Heart left ventricle (tissue), 13 donors: ENCODE results near the gene IDUA.

Experiments used
- POLR2A ChIP-seq, 2 donors: fragments of 450-650 bp; IDR thresholded peaks; one replicate each; pipeline ENCODE4 v1.6.1; 2017; ENCODE audit warnings: antibody characterized with exemption in 2 of 2, mild to moderate bottlenecking in 2 of 2, moderate library complexity in 2 of 2
- TF ChIP-seq, protein P1 (sequence below), 12 donors: fragments of 200-600 bp; sonication (generic) in 4 of 12; IDR thresholded peaks; one replicate each; pipeline versions ENCODE4 v1.5.0 to v1.8.0; 2018 to 2022; ENCODE audit warnings: antibody characterized with exemption in 12 of 12, mild to moderate bottlenecking in 5 of 12
- donor health status: ischemic (EF 13 %, LVEDD 7.1; RV severe dilation, severe dysfunction).
- donor health status: DM: no; HTN: yes; CAD: no.
- donor health status: DM: no; HTN: no; CAD: no.
- donor health status: ischemic (EF 25% LVEDD 6.9; RV normal size, moderate dysfunction).
- donor health status: ischemic (EF 25% LVEDD 5.7; RV mildly dilated, moderate dysfunction).
- donor health status: ischemic (EF 35%, LVEDD 5.7; RV mildly dilated, moderate dysfunction).
- donor health status: nonischemic (EF 11% LVEDD 7.7; RV severe dilation, severe dysfunction).
- donor health status: DM: yes; HTN: yes; CAD: no.
- donor health status: PGD.
- donor health status: ischemic (EF 29% LVEDD 5.4; RV normal size, mild dysfunction).
- donor health status: nonischemic (EF 23%, LVEDD 6.1; RV moderate dilation, normal function).

DNA sequence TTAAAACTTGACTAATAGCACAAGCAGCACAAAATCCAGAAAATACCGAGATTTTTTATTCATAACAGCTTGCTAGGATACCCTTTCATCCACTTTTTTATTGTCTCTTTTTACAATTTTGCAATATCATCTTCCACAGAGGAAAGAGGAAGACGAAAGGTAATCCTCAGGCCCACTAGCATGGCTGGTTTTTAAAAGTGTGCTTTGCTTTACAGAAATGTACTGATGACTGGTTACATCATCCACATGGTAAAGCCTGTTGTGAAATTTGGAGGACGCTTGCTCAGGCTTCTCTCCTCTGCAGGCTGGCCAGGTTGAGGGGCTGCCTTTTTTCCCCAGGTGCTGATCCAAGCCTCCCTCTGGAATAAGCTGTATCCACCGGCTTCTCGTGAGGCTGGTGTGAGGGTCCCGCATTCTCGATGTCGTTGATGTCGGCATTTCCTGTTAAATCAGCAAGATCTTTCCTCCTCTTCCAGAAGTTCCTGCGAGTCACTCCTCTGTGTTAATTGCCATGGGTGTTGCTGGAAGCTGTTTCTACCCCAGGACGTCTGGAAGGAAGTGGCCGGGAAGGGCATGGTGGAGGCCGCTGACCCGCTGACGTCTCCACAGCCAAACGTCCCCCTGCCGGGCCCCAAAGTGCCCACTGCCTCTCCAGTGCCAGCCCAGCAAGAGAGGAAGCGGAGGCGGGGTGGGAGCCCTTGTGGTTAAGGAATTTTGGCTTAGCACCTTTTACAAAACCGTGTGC lies 7.7 kb upstream of the IDUA start:
- TF ChIP-seq POLR2A (IDR thresholded peaks at IDR 0.05): no peak
- TF ChIP-seq, protein P1, sequence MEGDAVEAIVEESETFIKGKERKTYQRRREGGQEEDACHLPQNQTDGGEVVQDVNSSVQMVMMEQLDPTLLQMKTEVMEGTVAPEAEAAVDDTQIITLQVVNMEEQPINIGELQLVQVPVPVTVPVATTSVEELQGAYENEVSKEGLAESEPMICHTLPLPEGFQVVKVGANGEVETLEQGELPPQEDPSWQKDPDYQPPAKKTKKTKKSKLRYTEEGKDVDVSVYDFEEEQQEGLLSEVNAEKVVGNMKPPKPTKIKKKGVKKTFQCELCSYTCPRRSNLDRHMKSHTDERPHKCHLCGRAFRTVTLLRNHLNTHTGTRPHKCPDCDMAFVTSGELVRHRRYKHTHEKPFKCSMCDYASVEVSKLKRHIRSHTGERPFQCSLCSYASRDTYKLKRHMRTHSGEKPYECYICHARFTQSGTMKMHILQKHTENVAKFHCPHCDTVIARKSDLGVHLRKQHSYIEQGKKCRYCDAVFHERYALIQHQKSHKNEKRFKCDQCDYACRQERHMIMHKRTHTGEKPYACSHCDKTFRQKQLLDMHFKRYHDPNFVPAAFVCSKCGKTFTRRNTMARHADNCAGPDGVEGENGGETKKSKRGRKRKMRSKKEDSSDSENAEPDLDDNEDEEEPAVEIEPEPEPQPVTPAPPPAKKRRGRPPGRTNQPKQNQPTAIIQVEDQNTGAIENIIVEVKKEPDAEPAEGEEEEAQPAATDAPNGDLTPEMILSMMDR (IDR thresholded peaks at IDR 0.05): no peak
